C1 segment of cervical spinal cord (tissue), 14 donors: ENCODE results near the gene TBL1XR1.
"Not testable (repeated sequence)": the region's sequence is repeated elsewhere in the genome, so short reads cannot be mapped to it uniquely, and the experiment has no call there.

Experiments
- DNase-seq, 14 donors: peaks; one replicate each; lab custom pipeline; 2025; lab: John Stamatoyannopoulos, UW

The TBL1XR1 gene

DNA sequence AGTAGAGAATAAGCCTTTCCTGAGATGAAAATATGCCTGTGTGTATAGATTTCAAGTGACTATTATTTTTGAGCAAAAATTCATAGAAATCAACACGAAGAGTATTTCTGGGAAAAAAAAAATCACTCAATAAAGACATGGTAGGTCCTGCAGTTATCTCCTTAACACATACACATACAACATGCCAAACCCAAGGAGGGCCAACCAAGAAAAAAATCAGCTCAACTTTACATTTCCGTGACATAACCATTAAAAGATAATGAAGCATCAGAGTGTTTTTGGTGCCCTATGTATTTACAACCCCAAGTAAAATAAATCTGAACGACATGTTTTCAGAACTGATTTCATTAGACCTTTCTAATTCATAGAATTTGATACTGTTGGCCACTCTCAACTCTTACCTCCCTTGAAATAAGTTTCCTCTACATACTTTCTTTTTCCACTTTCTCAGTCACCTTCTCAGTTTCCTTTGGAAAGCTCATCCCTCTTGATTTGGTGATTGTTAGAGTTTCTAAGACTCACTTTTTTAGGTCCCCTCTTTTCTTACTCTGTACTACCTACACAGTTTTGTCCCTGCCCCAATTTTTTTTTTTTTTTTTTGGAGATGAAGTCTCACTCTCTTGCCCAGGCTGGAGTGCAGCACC, 162.3 kb downstream of the TBL1XR1 start:
- DNase-seq: no peak

GRCh38 chr3:177026505-177027277, 170.6 kb downstream of the TBL1XR1 start:
- no peak for DNase-seq

- no peak for DNase-seq
These were observed 181.4 kb downstream of the TBL1XR1 start for GRCh38 chr3:177015881-177016280.

GRCh38 chr3:177013681-177014280, 183.5 kb downstream of the TBL1XR1 start:
- no peak for DNase-seq

GRCh38 chr3:177005718-177006405, 191.4 kb downstream of the TBL1XR1 start:
- no peak for DNase-seq

DNA sequence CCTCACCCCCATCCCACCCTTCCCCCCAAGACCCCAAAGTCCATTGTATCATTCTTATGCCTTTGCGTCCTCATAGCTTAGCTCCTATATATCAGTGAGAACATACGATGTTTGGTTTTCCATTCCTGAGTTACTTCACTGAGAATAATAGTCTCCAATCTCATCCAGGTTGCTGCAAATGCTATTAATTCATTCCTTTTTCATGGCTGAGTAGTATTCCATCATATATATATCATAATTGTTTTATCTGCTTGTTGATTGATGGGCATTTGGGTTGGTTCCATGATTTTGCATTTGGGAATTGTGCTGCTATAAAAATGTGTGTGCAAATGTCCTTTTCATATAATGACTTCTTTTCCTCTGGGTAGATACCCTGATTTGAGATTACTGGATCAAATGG, 197.1 kb downstream of the TBL1XR1 start:
- not testable (repeated sequence) for DNase-seq

DNA sequence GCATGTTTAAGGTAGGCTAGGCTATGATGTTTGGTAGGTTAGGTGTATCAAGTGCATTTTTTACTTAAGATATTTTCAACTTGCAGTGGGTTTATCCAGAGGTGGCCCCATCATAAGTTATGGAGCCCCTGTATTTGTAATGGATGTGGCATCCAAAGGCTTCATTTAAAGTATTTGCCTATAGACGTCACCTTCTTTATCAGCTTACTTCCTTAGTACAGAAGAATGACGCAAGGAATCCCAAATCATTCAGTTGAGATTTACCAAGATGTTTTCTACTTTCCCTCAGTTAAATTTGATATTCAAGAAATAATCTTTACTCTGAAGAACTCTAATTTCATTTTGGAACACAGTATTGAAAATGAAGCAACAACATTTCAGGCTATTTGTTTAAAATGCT, 201.3 kb downstream of the TBL1XR1 start:
- DNase-seq: no peak

- no peak for DNase-seq
These were observed 202.1 kb downstream of the TBL1XR1 start for GRCh38 chr3:176994891-176995781.

DNA sequence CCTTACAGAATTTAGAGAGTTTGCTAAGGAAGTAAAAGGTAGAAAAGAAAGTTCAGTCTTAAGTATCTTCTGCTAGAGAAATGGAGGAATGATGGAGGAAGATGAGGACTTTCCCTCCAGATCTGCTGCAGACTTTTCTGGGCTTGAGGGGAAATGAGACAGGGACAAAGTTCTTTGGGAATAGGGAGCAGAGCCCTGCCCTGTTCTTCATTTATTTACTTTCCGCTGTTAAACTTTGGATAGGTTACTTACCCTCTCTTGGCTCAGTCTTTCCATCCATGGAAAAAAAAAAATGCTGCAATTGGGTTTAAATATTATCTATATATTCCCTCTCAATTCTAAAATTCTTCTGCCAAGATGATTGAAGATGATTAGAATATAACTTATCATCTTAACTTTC, 202.9 kb downstream of the TBL1XR1 start:
- DNase-seq: no peak

DNA sequence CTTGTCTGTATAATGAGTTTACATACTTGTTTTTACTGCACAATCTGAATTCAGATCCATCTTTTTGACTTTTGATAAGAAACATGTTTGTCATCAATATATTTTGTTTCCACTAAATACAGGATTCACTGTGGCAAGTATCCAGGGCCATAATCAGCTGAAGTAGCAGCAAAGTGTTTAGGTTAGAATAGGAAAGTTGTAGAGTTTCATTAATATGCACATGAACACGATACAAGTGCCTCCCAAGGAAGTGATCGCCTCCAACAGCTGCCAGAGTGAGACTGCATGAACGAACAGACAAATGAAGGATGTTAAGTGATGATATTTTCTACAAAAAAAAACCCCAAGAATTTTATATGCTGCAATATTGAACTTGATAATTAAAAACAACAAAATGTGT, 204.3 kb downstream of the TBL1XR1 start:
- DNase-seq: no peak

DNA sequence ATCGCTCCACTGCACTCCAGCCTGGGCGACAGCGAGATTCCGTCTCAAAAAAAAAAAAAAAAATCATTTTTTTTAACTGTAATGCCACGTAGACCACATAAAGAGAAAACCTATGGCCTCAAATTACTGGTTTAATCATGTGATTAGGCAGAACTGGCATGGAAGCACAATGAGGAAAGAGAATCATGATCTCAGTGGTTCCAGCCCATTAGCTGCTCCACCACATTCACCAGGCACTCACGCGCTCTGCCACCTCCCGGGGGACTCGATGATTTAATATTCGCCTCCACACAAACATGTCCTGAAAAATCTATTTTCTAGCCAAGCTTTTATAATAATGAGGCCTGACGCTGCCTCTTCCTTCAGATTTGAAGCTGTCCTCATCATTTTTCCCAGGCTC, 204.7 kb downstream of the TBL1XR1 start:
- no peak for DNase-seq

DNA sequence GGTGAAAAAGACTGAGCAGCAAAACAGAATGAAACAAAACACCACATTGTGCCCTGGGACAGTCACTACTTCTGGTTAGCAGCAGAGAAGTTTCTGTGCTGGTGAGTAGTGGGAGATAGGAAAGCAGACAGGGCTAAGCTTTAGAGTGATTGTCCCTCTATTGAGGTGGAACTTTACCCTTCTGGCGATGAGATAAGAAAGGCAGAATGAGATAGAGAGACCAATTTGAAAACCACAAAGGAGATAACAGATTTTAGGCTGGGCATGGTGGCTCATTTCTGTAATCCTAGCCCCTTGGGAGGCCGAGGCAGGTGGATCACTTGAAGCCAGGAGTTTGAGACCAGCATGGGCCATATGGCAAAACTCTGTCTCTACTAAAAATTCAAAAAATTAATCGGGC, 208.5 kb downstream of the TBL1XR1 start:
- no peak for DNase-seq

DNA sequence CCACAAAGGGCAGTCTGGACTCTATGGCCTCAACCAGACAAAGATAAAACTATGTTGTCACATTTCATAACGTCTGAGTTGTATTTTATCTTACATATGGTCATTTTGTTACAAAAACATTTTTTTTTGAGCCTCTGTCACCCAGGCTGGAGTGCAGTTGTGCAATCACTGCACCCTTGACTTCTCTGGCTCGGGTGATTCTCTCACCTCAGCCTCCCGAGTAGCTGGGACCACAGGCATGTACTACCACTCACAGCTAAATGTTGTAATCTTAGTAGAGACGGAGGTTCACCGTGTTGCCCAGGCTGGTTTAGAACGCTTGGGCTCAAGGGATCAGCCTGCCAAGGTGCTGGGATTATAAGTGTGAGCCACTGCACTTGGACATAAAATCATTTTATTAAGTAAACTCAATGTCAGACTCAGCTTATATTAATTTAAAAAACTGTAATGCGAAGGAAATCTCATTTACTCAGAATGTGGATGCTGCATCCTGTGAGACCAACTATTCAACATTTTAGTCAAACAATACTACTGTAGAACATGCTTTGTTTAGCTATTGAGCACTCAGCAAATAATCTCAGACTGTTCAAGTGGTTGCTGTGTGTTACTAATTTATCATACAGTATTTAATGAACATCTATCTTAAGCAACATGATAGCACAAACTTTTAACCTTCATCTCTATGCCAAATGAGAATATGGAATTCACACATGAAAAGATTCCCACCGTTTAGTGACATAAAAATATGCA, 209.2 kb downstream of the TBL1XR1 start:
- DNase-seq: no peak

DNA sequence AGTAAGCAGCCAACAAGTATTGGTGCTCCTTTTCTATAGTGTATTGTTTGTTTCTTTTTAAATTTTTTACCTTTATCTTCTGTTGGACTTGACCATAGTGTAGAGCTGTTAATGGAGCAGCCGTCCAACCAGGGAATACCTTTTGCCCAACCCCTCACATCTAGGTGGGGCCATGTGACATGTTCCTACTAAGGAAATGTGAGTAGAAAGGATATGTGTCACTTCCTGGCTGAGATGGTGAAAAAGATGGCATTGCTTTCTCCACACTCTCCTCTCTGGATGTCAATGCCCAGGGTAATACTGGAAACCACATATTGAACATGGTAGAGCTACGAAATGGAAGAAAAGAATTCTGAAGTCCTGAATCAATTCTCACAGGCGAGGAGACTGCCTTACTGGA, 218.8 kb downstream of the TBL1XR1 start:
- no peak for DNase-seq

DNA sequence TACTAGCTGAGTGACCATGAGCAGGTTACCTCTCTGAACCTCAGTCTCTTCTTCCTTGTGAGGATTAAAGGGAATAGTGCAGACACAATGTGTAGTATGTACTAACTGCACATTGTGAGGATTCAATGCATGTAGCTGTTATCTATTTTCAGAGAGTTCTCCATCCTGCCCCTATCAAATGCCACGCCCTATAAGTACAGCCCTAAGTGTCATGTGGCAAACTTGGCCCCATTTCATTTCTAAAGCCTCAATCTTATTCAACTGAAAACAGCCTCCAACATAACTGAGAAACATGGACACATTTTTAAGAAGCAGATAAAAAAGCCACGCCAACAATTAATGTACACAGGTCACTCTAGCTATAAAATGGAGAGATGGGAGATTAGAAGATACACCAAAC, 220.0 kb downstream of the TBL1XR1 start:
- no peak for DNase-seq

- DNase-seq: no peak
These were observed 220.7 kb downstream of the TBL1XR1 start for GRCh38 chr3:176976586-176976985.

DNA sequence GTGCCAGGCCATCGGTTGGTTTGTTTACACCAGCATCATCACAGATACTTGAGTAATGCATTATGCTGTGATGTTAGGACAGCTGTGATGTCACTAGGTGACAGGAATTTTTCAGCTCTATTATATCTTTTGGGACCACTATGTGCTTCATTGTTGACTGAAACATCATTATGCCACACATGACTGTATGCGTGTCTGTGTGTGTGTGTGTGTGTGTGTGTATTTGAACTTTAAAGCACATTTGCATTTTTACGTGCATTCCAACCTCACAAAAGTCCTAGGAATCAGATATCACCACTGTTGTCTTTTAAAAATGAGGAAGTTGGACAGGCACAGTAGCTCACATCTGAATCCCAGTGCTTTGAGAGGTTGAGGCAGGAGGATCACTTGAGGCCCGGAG, 223.0 kb downstream of the TBL1XR1 start:
- no peak for DNase-seq

DNA sequence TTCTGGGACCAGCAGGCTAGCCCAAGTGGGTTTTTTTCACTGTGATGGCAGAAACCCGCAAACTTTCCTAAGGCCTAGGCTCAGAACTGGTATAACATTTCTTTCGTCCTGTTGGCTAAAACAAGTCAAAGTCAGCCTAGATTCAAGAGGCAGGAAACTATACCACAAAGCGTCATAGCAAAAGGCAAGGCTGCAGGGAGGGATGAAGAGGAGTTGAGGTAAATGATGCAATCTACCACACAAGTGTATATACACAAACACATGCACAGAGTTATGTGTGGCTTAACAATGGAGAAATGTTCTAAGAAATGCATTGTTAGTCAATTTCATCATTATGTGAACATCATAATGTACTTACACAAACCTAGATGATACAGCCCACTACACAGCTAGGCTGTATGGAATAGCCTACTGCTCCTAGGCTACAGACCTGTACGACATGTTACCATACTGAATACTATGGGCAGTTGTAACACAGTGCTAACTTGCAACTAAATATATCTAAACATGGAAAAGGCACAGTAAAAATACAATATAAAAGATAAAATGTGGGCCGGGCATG, 225.6 kb downstream of the TBL1XR1 start:
- DNase-seq: no peak

GRCh38 chr3:176970770-176971169, 226.5 kb downstream of the TBL1XR1 start:
- DNase-seq: no peak

- DNase-seq: no peak
These were observed 227.8 kb downstream of the TBL1XR1 start for GRCh38 chr3:176969506-176969905.
